ENCODE measurements around the gene C9orf78.

Gene C9orf78

GRCh38 chr9:129835128-129835859, at the start of gene C9orf78, which contains the start of gene USP20:
Gene C9orf78 (minus strand): TSS chr9:129835275. CDS start chr9:129835221, 54 bp downstream.
Gene USP20 (plus strand): TSS chr9:129835458. CDS start chr9:129852556, 17,098 bp downstream.
- peak; percentile 94 to 99 (median 99) for DNase-seq

GRCh38 chr9:129884220-129885017, 49.3 kb upstream of the C9orf78 start:
- peak; percentile 80 to 96 (median 93) for DNase-seq

GRCh38 chr9:129881547-129882324, 46.7 kb upstream of the C9orf78 start:
- no peak for DNase-seq

- no peak for DNase-seq
These were observed 45.8 kb upstream of the C9orf78 start for GRCh38 chr9:129880654-129881546.

GRCh38 chr9:129879991-129880653, 45.0 kb upstream of the C9orf78 start:
- DNase-seq: no peak

GRCh38 chr9:129879103-129879699, 44.1 kb upstream of the C9orf78 start:
- no peak for DNase-seq

GRCh38 chr9:129878291-129878690, 43.2 kb upstream of the C9orf78 start:
- no peak for DNase-seq

- DNase-seq: no peak
These were observed 41.7 kb upstream of the C9orf78 start for GRCh38 chr9:129876815-129877214.

- DNase-seq: no peak
These were observed 40.8 kb upstream of the C9orf78 start for GRCh38 chr9:129875687-129876395.

- DNase-seq: no peak
These were observed 40.1 kb upstream of the C9orf78 start for GRCh38 chr9:129875181-129875611.

- DNase-seq: no peak
These were observed 39.4 kb upstream of the C9orf78 start for GRCh38 chr9:129874261-129875101.

GRCh38 chr9:129873563-129874190, 38.6 kb upstream of the C9orf78 start:
- no peak for DNase-seq

- no peak for DNase-seq
These were observed 36.0 kb upstream of the C9orf78 start for GRCh38 chr9:129871046-129871445.

- DNase-seq: no peak
These were observed 34.8 kb upstream of the C9orf78 start for GRCh38 chr9:129869585-129870501.

GRCh38 chr9:129868872-129869486, 33.9 kb upstream of the C9orf78 start:
- DNase-seq: no peak

- DNase-seq: no peak
These were observed 33.2 kb upstream of the C9orf78 start for GRCh38 chr9:129868023-129868871.

Data from NCI-H1417 (cell line).